ENCODE data around the gene PIN1.
"Not testable (repeated sequence)": the region's sequence is repeated elsewhere in the genome, so short reads cannot be mapped to it uniquely, and the experiment has no call there.

DNA sequence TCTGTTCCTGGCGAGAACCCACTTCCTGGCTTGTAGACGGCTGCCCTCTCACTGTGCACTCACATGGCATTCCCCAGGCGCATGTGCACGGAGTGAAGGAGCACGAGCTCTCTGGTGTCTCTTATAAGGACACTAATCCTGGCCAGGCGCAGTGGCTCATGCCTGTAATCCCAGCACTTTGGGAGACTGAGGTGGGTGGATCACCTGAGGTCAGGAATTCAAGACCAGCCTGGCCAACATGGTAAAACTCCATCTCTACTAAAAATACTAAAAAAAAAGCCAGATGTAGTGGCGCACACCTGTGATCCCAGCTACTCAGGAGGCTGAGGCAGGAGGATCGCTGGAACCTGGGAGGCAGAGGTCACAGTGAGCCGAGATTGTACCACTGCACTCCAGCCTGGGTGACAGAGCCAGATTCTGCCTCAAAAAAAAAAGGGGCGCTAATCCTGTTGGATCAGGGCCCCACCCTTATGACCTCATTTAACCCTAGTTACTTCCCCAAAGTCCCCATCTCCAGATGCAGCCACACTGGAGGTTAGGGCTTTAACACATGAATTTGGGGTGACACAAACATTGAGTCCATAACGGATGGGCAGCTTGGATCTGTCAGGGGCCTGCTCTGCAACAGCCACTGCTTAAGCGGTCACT, 8.6 kb downstream of the PIN1 start:
- TF ChIP-seq, protein P1, sequence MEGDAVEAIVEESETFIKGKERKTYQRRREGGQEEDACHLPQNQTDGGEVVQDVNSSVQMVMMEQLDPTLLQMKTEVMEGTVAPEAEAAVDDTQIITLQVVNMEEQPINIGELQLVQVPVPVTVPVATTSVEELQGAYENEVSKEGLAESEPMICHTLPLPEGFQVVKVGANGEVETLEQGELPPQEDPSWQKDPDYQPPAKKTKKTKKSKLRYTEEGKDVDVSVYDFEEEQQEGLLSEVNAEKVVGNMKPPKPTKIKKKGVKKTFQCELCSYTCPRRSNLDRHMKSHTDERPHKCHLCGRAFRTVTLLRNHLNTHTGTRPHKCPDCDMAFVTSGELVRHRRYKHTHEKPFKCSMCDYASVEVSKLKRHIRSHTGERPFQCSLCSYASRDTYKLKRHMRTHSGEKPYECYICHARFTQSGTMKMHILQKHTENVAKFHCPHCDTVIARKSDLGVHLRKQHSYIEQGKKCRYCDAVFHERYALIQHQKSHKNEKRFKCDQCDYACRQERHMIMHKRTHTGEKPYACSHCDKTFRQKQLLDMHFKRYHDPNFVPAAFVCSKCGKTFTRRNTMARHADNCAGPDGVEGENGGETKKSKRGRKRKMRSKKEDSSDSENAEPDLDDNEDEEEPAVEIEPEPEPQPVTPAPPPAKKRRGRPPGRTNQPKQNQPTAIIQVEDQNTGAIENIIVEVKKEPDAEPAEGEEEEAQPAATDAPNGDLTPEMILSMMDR (IDR thresholded peaks at IDR 0.05): not testable (repeated sequence)
- TF ChIP-seq POLR2A (IDR thresholded peaks at IDR 0.05): not testable (repeated sequence)
